GM21515 (cell line): Measurements from ENCODE around the gene CALML6.

ENCODE experiments used
- ATAC-seq: cut with Tn5 transposase; IDR thresholded peaks from one replicate; pipeline ENCODE4 v1.9.1; 2021; ENCODE audit not compliant: unreplicated experiment

Gene CALML6

GRCh38 chr1:1964811-1965210 is 49.8 kb downstream of the CALML6 start:
- ATAC-seq: no peak

GRCh38 chr1:1965546-1965945 is 50.5 kb downstream of the CALML6 start:
- no peak for ATAC-seq

DNA sequence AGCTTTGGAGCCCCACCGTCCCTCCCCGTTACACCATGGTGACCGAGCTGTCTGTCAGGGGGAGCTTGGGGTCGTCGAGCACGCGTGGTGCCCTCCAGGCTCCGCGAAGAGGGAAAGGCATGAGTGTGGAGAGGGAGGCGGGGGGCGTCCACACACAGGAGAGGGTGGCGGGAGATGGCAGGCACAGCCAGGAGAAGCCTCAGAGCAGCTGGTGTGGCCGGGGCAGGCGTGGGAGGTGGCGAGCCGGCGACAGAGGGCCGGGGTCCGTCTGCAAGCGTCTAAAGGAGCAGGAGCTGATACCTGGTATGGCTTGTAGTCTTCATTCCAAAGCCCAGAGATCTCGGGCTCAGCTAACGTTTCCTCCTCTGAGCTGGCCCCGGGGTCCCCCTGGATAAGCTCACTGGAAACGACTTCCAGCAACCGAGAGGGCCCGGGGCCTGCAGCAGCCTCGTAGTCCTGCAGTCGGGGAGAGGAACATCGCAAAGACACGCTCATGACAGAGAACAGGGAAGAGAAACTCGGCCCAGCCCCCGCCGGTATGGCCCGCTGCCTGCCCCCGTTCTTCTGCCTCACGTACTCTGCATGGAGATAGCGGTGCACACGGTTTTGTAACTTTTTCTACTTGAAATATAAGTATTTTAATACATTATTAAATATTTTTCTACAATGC is 51.1 kb downstream of the CALML6 start:
- no peak for ATAC-seq
